NCI-H1436 treated with DMSO at 0.1 percent for 48 hours (cell line): Measurements from ENCODE around the gene ACOT7.
"Not testable (repeated sequence)": the region's sequence is repeated elsewhere in the genome, so short reads cannot be mapped to it uniquely, and the experiment has no call there.

Experiments
- DNase-seq: peaks from one replicate; lab custom pipeline; 2025; lab: John Stamatoyannopoulos, UW

The ACOT7 gene

DNA sequence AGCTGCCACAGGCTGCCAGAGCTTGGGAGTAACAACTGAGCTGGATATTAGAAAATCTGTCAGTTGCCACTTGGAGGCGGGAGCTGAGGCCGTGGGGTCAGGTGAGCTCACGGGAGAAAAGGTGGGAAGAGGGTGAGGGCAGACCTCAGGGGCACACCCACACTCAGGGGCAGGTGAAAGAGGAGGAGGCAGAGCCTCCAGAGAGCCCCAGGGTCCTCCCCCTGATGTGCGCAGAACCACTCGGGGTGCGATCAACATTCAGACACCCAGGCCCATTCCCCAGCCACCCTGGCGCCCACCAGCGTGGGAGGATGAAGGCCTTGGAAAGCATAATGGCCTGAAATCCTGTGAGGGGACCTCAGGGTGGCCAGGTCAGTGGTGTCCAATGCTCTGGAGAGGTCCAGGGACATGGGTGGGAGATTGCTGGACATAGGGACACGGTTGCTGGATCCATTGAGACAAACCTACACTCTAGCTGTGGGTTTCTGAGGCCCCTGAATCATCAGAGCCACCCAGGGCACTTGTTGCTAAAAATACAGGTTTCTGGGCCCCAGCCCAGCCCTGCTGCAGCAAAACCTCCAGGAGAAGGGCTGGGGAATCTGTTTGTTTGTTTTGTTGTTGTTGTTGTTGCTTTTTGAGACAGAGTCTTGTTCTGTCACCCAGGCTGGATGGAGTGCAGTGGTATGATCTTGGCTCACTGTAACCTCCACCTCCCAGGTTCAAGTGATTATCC, 83.3 kb downstream of the ACOT7 start:
- DNase-seq, result no peak

DNA sequence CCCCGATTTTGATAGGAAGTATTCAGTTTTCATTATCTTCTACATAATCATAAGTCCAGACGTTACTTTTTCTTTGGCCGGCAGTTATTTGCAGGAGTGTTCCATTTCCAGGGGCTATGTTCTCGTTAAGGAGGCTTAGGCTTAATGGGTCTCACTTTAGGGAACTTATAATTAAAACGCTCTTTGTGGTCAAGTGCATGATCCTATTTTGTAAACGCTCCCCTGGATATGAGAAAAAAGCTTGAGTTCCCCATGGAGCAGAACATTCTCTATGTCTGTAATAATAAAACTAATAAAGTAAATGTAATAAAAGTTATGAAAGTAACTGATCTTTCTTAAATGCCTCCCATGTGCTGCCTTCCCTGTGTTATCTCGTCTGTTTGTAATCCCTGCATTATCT, 84.0 kb downstream of the ACOT7 start:
- no peak for DNase-seq

DNA sequence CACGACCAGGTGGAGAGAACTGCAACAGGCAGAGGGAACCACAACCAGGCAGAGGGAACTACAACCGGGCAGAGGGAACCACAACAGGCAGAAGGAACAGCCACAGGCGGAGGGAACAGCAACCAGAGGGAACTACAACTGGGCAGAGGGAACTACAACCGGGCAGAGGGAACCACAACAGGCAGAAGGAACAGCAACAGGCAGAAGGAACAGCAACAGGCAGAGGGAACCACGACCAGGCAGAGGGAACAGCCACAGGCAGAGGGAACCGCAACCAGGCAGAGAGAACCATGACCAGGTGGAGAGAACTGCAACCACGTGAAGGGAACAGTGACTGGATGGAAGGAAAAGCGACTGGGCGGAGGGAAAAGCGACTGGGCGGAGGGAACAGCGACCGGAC, 85.1 kb downstream of the ACOT7 start:
- DNase-seq, result no peak

DNA sequence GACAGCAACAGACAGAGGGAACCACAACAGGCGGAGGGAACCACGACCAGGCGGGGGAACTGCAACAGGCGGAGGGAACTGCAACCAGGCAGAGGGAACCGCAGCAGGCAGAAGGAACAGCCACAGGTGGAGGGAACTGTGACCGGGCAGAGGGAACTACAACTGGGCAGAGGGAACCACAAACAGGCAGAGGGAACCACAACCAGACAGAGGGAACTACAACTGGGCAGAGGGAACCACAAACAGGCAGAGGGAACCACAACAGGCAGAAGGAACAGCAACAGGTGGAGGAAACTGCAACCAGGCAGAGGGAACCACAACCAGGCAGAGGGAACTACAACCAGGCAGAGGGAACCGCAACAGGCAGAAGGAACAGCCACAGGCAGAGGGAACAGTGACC, 85.9 kb downstream of the ACOT7 start:
- DNase-seq, result not testable (repeated sequence)

DNA sequence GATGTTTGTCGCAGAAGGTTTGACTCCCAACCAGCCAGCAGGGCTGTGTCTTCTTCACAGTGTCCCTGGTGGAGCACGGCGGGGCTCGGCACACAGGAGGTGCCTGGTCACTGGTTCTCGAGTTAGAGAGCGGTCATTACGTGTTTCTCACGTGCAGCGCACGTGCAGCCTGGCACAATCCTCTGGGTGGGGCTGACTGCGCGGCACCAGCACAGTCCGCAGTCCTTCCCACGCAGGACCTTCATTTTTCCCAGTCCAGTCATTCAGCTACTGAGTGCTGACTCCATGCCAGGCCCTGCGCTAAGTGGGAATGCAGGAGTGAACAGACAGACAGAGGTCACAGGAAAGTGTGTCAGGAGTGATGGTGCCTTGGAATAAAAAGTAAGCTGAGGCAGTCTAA, 86.5 kb downstream of the ACOT7 start:
- DNase-seq, result no peak

DNA sequence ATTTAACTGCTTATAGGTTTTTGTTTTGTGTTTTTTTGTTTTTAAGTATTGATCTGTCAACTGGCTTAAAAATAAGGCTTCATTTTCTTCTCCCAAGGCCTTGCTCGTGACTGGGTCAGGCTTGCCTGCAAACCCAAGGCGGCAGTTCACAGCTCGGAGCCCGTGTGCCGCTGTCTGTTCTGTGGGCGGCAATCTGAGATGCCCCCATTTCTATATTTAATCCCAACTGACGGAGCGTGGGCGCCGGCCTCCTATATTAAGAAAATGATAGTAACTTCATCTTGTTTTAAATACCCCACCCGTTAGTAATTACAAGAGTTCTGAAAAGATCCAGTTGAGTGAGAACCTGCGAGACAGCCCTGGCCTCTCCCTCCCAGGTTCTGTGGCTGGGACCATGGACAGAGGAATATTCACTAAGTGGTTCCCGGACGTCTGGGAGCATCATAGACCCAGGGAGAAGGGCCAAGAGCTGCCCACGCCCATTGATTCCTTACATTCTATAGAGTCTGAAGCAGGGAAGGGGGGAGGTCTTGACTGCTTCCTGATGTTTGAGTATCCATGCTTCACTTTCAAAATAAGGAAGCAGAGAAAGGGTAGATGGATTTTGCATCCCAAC, 90.1 kb downstream of the ACOT7 start:
- DNase-seq, result no peak

DNA sequence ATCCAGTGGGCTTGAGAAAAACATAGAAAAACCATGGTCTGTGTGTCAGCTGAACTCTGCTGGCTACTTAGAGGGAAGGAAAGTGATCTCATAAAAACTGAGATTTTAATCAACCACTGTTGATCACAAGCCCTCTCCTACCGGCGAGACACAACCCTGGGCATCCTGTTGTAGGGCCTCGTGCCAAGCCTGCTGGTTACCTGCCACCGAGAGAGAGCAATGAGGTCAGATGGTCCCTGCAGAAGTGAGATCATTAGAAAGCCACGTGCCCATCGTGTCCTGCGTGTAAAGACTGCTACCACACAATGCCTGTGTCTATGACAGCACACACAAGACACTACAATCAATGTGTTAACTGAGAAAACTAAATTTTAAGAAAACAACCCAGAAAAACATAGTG, 91.0 kb downstream of the ACOT7 start:
- DNase-seq, result no peak

DNA sequence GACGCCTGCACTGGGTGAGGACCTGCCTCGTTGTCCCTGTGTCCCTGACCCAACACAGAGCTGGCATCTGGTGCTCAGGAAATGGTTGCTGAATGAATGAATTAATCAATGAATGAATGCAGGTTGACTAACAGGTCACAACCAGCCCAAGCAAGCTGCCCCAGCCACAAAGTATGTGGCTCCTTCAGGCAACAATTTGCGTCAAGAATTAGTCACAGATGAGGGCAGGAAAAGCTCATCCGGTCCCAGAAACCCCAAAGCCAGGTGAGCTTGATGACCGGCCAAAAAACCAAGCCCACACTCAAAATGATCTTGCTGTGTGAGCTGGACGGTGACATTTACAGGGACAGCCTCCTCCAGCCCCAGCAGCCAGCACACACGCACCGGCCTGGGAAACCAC, 92.0 kb downstream of the ACOT7 start:
- DNase-seq, result no peak

DNA sequence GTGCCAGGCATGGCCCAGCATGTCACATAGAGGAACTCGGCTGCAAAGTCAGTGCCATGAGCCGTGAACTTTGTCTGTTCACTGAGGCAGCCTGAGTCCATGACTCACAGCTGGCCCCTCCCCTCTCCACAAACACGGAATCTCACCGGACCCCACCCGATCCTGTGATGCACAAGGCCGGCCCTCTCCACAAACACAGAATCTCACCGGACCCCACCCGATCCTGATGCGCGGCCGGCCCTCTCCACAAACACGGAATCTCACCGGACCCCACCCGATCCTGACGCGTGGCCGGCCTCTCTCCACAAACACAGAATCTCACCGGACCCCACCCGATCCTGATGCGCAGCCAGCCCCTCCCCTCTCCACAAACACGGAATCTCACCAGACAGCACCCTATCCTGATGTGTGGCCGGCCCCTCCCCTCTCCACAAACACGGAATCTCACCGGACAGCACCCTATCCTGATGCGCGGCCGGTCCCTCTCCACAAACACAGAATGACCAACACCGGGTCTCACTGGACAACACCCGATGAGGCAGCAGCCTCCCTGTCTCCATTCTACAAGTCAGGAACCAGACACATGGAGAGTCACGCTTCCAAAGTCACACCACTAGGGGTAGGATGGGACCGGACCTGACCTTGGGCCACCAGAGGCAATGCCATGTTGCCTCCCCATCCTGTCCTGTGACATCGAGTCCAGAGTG, 93.1 kb downstream of the ACOT7 start:
- DNase-seq, result no peak

DNA sequence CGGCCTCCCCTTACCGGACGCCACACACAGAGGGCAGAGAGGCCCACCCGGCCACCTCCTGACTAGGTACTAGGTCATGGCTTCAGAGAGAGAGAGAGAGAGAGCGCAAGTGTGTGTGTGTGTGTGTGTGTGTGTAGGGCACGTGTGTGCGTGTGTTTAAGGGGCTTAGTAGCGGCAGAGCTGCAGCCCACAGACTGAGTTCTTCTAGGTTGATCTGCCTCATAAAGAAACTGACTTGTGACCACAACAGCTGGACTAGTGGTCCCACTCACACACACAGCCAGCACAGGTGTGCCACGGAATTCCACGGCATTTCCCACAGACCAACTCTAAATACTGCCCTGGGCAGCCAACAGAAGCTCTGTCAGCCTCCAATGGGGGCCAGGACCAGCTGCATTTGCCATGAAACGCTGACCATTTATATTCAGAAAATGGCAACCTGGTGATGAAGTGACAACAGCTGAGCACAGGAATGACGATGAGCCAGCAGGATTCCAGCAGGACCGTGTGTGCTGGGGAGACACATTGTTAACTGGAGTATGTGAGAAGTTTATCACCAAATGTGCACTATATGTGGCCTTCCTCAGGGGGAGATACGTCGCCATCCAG, 93.9 kb downstream of the ACOT7 start:
- DNase-seq, result no peak

DNA sequence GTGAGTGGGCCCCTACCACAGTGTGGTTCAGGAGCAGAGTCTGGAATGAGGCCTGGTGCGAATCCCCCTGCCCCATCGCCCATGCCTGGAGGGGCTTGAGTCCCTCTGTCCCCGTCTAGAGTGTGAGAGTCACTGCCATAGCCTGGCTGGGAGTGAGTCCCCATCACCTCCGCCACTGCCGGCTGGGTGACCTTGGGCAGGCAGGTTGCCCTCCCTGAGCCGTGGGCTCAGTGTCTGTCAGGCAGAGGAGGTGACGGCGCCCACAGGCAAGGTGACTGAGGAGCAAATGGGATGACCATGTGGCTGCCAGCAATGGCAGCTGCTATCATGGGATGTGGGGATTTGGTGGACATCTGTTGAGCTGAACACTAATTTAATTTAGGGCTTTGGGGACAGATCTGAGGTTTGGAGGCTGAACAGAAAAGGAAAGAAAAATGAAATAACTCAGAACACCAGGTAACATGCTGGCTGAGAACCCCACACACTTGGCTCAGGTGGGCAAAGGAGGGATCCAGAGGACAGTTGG, 94.6 kb downstream of the ACOT7 start:
- no peak for DNase-seq

DNA sequence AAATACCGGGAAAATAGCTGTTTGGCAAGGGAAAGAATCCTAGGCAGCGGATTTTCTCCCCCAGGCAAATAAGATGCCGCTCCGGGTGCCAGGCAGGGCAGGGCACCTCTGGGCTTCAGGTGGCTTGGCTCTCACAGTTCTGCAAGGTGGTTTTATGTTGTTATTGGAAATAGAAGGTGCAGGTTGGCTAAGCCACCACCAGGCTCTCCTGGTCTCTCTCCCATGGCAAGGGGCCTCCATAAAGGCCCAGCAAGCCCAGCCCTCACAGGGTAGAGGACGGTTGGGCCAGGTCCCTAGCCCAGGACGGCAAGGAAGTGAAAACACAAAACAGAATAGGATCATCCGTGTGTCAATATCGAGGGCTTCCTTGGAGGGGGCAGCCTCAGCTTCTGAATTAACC, 95.0 kb downstream of the ACOT7 start:
- DNase-seq, result no peak

DNA sequence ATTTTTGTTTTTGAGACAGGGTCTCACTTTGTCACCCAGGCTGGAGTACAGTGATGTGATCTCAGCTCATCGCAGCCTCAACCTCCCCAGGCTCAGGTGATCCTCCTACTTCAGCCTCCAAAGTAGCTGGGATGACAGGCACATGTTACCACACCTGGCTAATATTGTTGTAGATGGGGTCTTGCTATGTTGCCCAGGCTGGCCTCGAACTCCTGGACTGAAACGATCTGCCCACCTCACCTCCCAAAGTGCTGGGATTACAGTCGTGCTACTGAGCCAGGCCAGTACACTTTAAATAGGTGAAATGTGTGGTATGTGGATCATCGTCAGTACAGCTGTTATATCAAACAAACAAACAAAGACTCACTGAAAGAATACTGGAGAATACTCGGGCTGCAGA, 97.7 kb downstream of the ACOT7 start:
- DNase-seq, result no peak

DNA sequence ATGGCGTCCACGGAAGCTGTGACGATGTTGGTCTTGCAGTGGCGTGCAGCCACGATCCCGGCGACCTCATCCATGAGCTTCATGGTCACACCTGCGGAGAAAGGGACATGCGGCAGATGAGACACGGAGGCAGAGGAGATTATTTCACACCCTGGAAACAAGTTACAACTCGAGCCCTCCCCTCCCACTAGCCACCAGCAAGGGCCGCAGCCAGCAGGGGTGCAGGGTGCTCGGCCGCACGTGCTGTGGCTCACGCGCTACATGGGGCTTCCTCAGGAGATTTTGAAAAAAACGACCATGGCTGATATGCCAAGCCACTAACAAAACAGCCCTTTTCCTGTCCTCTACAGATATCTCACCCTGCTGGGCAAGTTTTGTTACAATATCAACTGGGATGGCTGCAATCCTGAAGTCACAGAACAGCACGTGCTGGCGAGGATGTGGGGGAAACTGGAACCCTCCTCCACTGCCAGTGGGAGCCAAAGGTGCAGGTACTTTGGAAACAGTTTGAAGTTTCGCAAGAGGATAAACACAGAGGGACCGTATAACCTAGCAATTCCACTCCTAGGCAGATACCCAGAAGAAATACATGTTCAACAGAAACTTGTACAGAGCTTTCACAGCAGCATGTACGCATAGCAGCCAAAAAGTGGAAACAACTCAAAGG, 98.5 kb downstream of the ACOT7 start:
- no peak for DNase-seq

DNA sequence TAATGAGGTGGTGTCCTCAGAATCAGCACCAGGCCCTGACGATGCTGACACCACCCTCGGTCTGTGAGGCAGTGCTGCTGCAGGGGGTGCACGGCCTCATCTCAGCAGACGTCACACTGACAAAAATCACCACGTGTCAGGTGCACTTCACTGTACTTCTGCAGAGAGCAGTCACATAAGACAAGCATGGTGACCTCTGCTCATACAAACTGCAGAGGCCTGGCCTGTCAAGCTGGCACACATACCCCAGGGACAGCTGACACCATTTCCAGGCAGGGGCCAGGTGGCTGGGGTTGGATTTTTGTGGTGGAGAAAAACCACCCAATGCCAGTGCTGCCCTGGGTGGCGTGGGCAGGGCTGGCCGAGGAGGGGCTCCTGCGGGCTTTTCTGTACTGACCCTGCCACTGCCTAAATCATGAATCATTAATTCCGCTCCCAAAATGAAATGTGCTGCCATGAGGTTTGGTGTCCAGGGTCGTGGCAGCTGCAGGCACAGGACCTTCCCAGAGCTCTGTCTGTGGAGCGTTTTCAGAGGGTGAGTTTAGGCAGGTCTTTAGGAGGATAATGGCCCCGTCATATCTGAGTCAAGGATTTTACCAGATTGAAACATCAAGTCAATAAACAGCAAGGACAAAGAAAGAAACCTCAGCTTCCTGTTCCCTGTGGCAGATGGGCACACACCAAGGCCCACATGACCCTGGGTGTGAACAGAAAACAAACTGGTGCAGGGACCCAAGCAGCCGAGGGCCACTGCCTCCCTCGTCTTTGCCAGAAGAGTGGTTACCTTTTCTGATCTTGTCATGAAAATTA, 99.3 kb downstream of the ACOT7 start:
- no peak for DNase-seq

DNA sequence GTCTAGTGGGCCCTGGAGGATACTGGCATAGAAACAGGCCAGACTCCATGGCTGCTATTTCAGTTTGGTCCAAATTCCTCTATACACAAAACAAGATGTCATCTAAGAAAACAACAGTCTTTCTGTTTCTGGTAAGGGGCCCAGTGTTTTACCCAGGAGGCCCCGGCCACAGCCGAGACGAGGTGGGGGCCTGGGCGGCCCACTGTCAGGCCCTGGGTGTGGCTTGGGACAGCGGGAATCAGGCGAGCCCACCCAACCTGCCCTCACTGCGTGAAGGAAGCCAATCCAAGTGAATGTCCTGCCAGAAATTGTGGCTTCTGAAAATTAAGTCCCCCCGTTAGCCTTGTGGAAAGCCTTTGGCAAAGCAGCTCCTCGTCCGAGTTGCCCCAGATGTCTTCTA, 101.5 kb downstream of the ACOT7 start:
- DNase-seq, result no peak

DNA sequence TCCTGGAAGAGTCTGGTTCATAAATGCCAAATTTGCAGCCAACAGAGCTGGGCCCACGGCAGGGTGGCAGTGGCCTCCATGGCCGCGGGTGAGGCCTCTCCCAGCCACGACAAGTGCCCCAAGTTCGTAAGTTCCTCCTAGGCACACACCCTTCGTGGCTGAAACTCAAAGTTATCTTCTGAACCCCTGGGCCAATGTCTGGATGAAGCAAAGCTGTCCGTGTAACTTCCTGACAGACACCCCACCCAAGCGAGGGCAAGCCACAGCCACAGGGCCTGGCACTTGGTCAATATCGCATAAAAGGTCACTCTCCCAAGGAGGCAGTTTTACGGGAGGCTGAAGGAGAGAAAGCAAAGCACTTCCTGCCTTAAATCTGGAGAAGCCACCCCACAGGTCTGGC, 104.9 kb downstream of the ACOT7 start:
- no peak for DNase-seq

DNA sequence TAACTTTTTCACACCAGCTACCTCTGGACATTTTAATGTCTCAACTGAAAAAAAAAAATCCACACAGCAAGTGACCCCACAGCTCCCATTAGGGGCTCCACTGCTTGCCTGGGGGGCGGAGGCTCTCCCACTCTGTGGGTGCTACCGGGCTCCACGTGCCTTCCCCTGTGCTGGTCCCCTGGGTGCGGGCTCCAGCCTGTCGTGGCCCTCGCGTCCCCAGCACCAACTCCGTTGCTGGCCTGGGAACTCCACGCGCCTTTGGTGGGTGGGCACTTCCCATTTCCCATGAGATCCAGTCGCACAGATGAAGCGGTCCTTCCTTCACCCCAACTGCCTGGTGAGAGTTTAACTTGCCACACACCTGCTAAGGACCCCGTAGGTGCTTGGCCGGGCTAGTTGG, 105.5 kb downstream of the ACOT7 start:
- no peak for DNase-seq

DNA sequence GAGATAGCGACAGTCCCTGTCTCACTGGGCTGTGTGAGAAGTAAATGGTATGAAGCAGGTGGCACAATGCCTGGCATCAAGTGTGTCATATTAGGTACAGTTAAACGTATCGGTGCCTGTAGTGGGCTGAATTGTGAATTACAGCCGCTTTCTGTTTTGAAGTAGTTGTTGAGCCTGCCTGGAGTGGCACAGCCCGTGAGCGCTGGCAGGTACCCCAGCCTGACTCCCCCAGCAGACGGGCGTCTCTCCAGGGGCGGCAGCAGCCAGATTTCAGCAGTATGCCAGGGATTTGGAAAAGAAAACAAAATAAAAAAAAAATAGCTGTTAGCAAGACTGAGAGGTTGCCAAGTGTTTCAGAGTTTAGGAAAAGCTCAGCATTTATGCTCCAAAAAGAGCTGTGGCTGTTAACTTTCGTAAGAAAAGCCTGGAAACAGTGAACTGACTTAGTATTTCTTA, 106.1 kb downstream of the ACOT7 start:
- DNase-seq, result no peak

DNA sequence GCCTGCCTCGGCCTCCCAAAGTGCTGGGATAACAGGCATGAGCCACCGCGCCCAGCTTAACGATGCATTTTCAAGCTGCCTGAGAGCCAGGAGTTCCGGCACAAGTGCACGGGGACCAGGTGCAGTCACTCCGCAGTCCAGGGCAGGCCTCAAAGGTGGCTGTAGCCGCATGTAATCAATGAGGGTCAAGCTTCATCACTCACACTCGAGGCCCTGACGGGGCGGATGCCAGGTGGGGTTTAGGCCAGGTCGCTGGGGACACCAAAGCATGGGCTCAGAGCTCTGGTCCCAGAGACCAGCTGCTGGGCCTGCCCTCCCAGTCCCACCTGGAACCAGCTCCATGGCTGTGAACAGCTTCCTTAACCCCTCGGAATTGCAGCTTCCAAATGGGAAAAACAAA, 106.5 kb downstream of the ACOT7 start:
- DNase-seq, result no peak

DNA sequence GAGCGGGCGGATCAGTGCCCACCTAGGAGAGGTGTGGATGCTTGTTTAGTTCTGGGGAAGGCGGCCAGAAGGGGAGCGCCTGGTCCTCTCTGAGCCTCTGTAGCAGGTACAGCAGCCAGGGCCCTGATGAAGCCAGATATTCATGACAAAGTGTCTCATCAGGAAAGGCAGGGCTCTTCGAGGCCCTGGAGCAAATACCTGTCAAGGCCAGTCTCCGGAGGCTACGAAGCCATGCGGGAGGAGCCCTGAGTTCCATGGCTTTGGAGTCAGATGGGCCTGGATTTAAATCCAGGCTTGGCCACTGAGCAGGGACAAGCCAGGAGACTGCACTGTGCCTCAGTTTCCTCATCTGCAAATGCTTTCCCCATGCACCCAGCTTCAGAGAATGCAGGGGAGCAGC, 107.3 kb downstream of the ACOT7 start:
- no peak for DNase-seq
